Measurements from ENCODE around the gene KCNIP4. TPM values are rescaled to one million over a fixed set of nuclear protein-coding genes. Genes with fewer than 3 reads are reported as not detected.

The KCNIP4 gene
- total and polyA plus RNA-seq, 12 donors: 0.44 to 4.1 (median 1.6) TPM

- intact Hi-C loops (cut with DNase I): no loop called here
- DNase-seq: no peak
- Histone ChIP-seq H3K27ac (no peak overlapping the region), H3K4me3 (no peak overlapping the region), H3K9me3 (replicated peaks in 1 of 3) (no peaks in the 10 kb centered on the region), H3K27me3 (no peaks in the 10 kb centered on the region), H3K36me3 (replicated peaks in 1 of 2) (no peaks in the 10 kb centered on the region), H3K4me1 (replicated peaks in 1 of 2) (no peaks in the 10 kb centered on the region)
- 66 to 86% (median 69%) methylated on average over 3 of the region's 3 CpGs for WGBS, 4 donors
- no peak for TF ChIP-seq POLR2A (IDR thresholded peaks at IDR 0.05)
- no peak for TF ChIP-seq CTCF (IDR thresholded peaks at IDR 0.05)
Observed at GRCh38 chr4:21307709-21308108, 640.9 kb downstream of the KCNIP4 start.

GRCh38 chr4:21304540-21304887, 644.1 kb downstream of the KCNIP4 start:
- H3K36me3 ChIP-seq (replicated peaks in 1 of 2): no peaks in the 10 kb centered on the region
- intact Hi-C loops (cut with DNase I): no loop called here
- no peak overlapping the region for H3K27ac ChIP-seq
- 11 to 18% (median 13%) methylated on average over 4 of the region's 4 CpGs for WGBS, 4 donors
- TF ChIP-seq CTCF (IDR thresholded peaks at IDR 0.05) (no peak), POLR2A (IDR thresholded peaks at IDR 0.05) (no peak)
- H3K9me3 ChIP-seq (replicated peaks in 1 of 3): no peaks in the 10 kb centered on the region
- peak overlapping the region in 1 of 4 donors; percentile 23 for H3K4me3 ChIP-seq
- H3K27me3 ChIP-seq: no peaks in the 10 kb centered on the region
- no peaks in the 10 kb centered on the region for H3K4me1 ChIP-seq (replicated peaks in 1 of 2)
- no peak for DNase-seq

- WGBS, 4 donors: 3 to 17% (median 15%) methylated on average over 2 of the region's 2 CpGs
Observed at GRCh38 chr4:21290562-21290961, 658.0 kb downstream of the KCNIP4 start.

GRCh38 chr4:21276046-21276445, 672.5 kb downstream of the KCNIP4 start:
- H3K4me1 ChIP-seq (replicated peaks in 1 of 2): no peaks in the 10 kb centered on the region
- intact Hi-C loops (cut with DNase I): no loop called here
- WGBS, 4 donors: 86 to 93% (median 91%) methylated on average over 5 of the region's 5 CpGs

More at GRCh38 chr4:21290562-21290961, 658.0 kb downstream of the KCNIP4 start:
- Histone ChIP-seq H3K9me3 (replicated peaks in 1 of 3) (no peaks in the 10 kb centered on the region), H3K36me3 (replicated peaks in 1 of 2) (no peaks in the 10 kb centered on the region), H3K4me1 (replicated peaks in 1 of 2) (peaks cover 0 to 5% of the 10 kb centered on the region in 2 donors), H3K27me3 (no peaks in the 10 kb centered on the region), H3K4me3 (no peak overlapping the region), H3K27ac (no peak overlapping the region)
- peak in 2 of 7 donors; percentile 1 to 16 for DNase-seq
- intact Hi-C loops (cut with DNase I): no loop called here
- TF ChIP-seq CTCF (IDR thresholded peaks at IDR 0.05): no peak
- no peak for TF ChIP-seq POLR2A (IDR thresholded peaks at IDR 0.05)

More at GRCh38 chr4:21276046-21276445, 672.5 kb downstream of the KCNIP4 start:
- TF ChIP-seq POLR2A (IDR thresholded peaks at IDR 0.05) (no peak), CTCF (IDR thresholded peaks at IDR 0.05) (no peak)
- no peaks in the 10 kb centered on the region for H3K9me3 ChIP-seq (replicated peaks in 1 of 3)
- H3K4me3 ChIP-seq: no peak overlapping the region
- no peaks in the 10 kb centered on the region for H3K36me3 ChIP-seq (replicated peaks in 1 of 2)
- no peak for DNase-seq
- H3K27ac ChIP-seq: no peak overlapping the region
- H3K27me3 ChIP-seq: no peaks in the 10 kb centered on the region
